ENCODE data around the gene RAB4A.

DNA sequence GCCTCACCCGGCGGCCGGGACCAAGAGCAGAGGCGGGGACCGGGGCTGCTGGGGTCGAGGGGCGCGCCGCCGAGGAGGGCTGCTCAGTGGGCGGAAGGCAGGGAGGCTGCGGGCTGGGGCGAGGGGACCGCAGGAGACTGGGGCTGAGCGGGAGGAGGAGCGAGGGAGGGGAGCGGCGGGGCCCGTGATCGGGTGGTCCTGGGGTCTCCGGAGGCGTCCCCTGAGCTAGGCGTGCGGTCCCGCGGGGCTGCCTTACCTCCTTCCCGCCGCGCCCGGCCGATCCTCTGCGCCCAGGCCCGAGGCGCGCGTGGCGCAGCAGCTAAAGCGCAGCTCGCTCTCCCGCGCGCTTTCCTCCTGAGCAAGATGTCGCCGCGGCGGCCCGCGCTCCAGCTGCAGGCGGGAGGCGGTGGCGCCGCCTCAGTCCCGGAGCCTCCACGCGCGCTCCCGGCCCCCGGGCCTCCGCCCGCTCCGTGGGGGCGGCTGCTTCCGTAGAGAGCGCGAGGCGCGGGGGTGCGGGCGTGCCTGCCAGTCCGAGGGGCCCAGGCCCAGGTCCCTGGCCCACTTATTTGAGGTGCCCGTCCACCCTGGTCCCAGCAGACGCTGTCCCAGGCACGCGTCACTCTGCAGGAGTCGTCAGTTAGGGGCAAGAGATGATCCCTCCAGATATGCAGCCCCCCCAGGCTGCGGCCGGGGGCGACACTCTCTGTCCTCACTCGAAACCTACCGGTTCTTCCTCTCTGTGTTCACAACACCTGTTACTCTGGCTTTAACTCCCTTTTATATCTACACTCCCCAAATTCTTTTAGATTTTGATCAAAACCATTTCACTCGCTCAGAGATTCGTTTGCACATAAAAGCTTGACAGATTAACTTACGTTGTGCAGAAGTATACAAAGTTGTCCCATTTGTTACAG is 72.0 kb downstream of the RAB4A start, which contains the start of gene CCSAP:
- peak; percentile 28 for TF ChIP-seq POLR2AphosphoS5 (IDR thresholded peaks at IDR 0.05; ENCODE audit: low read depth)
- TF ChIP-seq, protein P1, sequence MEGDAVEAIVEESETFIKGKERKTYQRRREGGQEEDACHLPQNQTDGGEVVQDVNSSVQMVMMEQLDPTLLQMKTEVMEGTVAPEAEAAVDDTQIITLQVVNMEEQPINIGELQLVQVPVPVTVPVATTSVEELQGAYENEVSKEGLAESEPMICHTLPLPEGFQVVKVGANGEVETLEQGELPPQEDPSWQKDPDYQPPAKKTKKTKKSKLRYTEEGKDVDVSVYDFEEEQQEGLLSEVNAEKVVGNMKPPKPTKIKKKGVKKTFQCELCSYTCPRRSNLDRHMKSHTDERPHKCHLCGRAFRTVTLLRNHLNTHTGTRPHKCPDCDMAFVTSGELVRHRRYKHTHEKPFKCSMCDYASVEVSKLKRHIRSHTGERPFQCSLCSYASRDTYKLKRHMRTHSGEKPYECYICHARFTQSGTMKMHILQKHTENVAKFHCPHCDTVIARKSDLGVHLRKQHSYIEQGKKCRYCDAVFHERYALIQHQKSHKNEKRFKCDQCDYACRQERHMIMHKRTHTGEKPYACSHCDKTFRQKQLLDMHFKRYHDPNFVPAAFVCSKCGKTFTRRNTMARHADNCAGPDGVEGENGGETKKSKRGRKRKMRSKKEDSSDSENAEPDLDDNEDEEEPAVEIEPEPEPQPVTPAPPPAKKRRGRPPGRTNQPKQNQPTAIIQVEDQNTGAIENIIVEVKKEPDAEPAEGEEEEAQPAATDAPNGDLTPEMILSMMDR (IDR thresholded peaks at IDR 0.05; ENCODE audit: insufficient read depth, low read length): no peak
